Measurements from ENCODE around the gene MARVELD3. TPM values are rescaled to one million over a fixed set of nuclear protein-coding genes. Genes with fewer than 3 reads are reported as not detected.
"Not testable (repeated sequence)": the region's sequence is repeated elsewhere in the genome, so short reads cannot be mapped to it uniquely, and the experiment has no call there.

The MARVELD3 gene
- total RNA-seq, 1 donor from 2014 or later, result 0.24 TPM

GRCh38 chr16:71600822-71601221 is 25.2 kb upstream of the MARVELD3 start:
- H3K27ac Mint-ChIP-seq (ENCODE audit: unreplicated experiment), result no peak overlapping the region
- no peaks in the 10 kb centered on the region for H3K9me3 Mint-ChIP-seq (ENCODE audit: unreplicated experiment)
- no peak for DNase-seq (ENCODE audit: extremely low spot score, unreplicated experiment)
- no peaks in the 10 kb centered on the region for H3K4me1 Mint-ChIP-seq (ENCODE audit: unreplicated experiment)
- no peak overlapping the region for H3K4me3 Mint-ChIP-seq (ENCODE audit: unreplicated experiment)
- TF ChIP-seq, protein P1, sequence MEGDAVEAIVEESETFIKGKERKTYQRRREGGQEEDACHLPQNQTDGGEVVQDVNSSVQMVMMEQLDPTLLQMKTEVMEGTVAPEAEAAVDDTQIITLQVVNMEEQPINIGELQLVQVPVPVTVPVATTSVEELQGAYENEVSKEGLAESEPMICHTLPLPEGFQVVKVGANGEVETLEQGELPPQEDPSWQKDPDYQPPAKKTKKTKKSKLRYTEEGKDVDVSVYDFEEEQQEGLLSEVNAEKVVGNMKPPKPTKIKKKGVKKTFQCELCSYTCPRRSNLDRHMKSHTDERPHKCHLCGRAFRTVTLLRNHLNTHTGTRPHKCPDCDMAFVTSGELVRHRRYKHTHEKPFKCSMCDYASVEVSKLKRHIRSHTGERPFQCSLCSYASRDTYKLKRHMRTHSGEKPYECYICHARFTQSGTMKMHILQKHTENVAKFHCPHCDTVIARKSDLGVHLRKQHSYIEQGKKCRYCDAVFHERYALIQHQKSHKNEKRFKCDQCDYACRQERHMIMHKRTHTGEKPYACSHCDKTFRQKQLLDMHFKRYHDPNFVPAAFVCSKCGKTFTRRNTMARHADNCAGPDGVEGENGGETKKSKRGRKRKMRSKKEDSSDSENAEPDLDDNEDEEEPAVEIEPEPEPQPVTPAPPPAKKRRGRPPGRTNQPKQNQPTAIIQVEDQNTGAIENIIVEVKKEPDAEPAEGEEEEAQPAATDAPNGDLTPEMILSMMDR (IDR thresholded peaks at IDR 0.05), result no peak
- H3K27me3 Mint-ChIP-seq (ENCODE audit: unreplicated experiment), result peaks cover 9% of the 10 kb centered on the region
- no peaks in the 10 kb centered on the region for H3K36me3 Mint-ChIP-seq (ENCODE audit: unreplicated experiment)

DNA sequence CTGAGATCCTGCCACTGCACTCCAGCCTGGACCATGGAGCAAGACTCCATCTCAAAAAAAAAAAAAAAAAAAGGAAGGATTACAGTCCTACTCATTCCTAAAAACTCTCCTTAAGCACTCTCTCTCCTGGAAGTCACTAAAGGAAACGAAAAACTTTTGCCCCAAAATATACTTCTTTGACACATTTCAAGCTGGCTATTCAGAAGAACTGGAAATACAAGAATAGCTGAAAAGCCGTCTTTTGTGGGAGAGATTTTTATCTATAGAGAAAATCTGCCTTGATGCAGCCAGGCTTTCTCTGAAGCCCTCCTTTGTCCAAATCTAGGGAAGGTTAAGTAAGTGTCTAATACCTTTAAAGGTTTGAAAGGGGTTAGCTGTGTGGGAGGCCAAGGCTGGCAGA is 16.9 kb upstream of the MARVELD3 start:
- H3K4me1 Mint-ChIP-seq (ENCODE audit: unreplicated experiment), result no peaks in the 10 kb centered on the region
- H3K27me3 Mint-ChIP-seq (ENCODE audit: unreplicated experiment), result peaks cover 27% of the 10 kb centered on the region
- H3K36me3 Mint-ChIP-seq (ENCODE audit: unreplicated experiment), result no peaks in the 10 kb centered on the region
- no peak overlapping the region for H3K27ac Mint-ChIP-seq (ENCODE audit: unreplicated experiment)
- TF ChIP-seq, protein P1 (IDR thresholded peaks at IDR 0.05), result no peak
- H3K9me3 Mint-ChIP-seq (ENCODE audit: unreplicated experiment), result no peaks in the 10 kb centered on the region
- no peak for DNase-seq (ENCODE audit: extremely low spot score, unreplicated experiment)
- H3K4me3 Mint-ChIP-seq (ENCODE audit: unreplicated experiment), result no peak overlapping the region

DNA sequence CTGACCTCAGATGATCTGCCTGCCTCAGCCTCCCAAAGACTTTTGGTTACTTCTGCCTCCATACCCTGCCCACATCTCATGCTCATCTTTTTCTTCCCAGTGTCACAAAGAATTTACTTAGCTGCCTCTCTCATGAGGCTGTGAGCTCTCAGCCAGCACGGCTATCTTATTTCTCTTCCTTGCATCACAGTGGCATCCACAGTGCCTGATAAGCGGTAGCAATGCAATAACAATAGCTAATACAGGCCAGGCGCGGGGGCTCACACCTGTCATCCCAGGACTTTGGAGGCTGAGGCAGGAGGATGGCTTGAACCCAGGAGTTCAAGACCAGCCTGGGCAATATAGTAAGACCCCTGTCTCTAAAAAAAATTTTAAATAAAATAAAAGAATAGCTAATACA is 15.5 kb upstream of the MARVELD3 start:
- no peak for DNase-seq (ENCODE audit: extremely low spot score, unreplicated experiment)
- no peaks in the 10 kb centered on the region for H3K4me1 Mint-ChIP-seq (ENCODE audit: unreplicated experiment)
- H3K27me3 Mint-ChIP-seq (ENCODE audit: unreplicated experiment), result peaks cover 27% of the 10 kb centered on the region
- H3K27ac Mint-ChIP-seq (ENCODE audit: unreplicated experiment), result no peak overlapping the region
- no peak overlapping the region for H3K4me3 Mint-ChIP-seq (ENCODE audit: unreplicated experiment)
- H3K9me3 Mint-ChIP-seq (ENCODE audit: unreplicated experiment), result no peaks in the 10 kb centered on the region
- TF ChIP-seq, protein P1 (IDR thresholded peaks at IDR 0.05), result no peak
- H3K36me3 Mint-ChIP-seq (ENCODE audit: unreplicated experiment), result no peaks in the 10 kb centered on the region

- Mint-ChIP-seq H3K9me3 (ENCODE audit: unreplicated experiment) (no peaks in the 10 kb centered on the region), H3K4me1 (ENCODE audit: unreplicated experiment) (no peaks in the 10 kb centered on the region), H3K36me3 (ENCODE audit: unreplicated experiment) (no peaks in the 10 kb centered on the region), H3K4me3 (ENCODE audit: unreplicated experiment) (no peak overlapping the region), H3K27ac (ENCODE audit: unreplicated experiment) (no peak overlapping the region), H3K27me3 (ENCODE audit: unreplicated experiment) (peaks cover 27% of the 10 kb centered on the region)
- TF ChIP-seq, protein P1 (IDR thresholded peaks at IDR 0.05), result peak; percentile 82
- no peak for DNase-seq (ENCODE audit: extremely low spot score, unreplicated experiment)
These were observed 14.8 kb upstream of the MARVELD3 start for GRCh38 chr16:71610936-71611871.

GRCh38 chr16:71614956-71615355 is 11.0 kb upstream of the MARVELD3 start:
- H3K4me1 Mint-ChIP-seq (ENCODE audit: unreplicated experiment); H3K4me3 Mint-ChIP-seq (ENCODE audit: unreplicated experiment); H3K36me3 Mint-ChIP-seq (ENCODE audit: unreplicated experiment); H3K9me3 Mint-ChIP-seq (ENCODE audit: unreplicated experiment); DNase-seq (ENCODE audit: extremely low spot score, unreplicated experiment); H3K27ac Mint-ChIP-seq (ENCODE audit: unreplicated experiment): not testable (repeated sequence)
- H3K27me3 Mint-ChIP-seq (ENCODE audit: unreplicated experiment), result peaks cover 37% of the 10 kb centered on the region

Data from osteocyte (in vitro differentiated cells).